T-helper 2 cell treated with Interferon-gamma antibody and Interleukin-4, amounts not matched to agents 5 μg/mL and 100 μg/mL, for 36 hours (primary cell): ENCODE measurements around the gene SIX3.

Experiments
- DNase-seq: peaks from one replicate; pipeline ENCODE4 v3.0.0; 2021; ENCODE audit warnings: low spot score
- H3K27ac Mint-ChIP-seq: one replicate; pipeline ENCODE4 v1.8.0; 2021; ENCODE audit warnings: mild to moderate bottlenecking, mixed read lengths
- H3K27me3 Mint-ChIP-seq: one replicate; pipeline ENCODE4 v1.8.0; 2021; ENCODE audit warnings: low read depth, mixed read lengths
- H3K36me3 Mint-ChIP-seq: one replicate; pipeline ENCODE4 v1.8.0; 2021; ENCODE audit warnings: low read depth, mixed read lengths
- H3K4me1 Mint-ChIP-seq: one replicate; pipeline ENCODE4 v1.8.0; 2021; ENCODE audit warnings: low read depth, mixed read lengths
- H3K4me3 Mint-ChIP-seq: one replicate; pipeline ENCODE4 v1.8.0; 2022; ENCODE audit warnings: mild to moderate bottlenecking, moderate library complexity, mixed read lengths
- H3K9me3 Mint-ChIP-seq: one replicate; pipeline ENCODE4 v1.8.0; 2021; ENCODE audit warnings: mixed read lengths

SIX3 gene

GRCh38 chr2:44967727-44968432 lies 26.4 kb downstream of the SIX3 start:
- no peak for DNase-seq
- Mint-ChIP-seq H3K27ac (no peak overlapping the region), H3K9me3 (no peaks in the 10 kb centered on the region), H3K4me1 (no peaks in the 10 kb centered on the region), H3K4me3 (no peak overlapping the region), H3K36me3 (no peaks in the 10 kb centered on the region), H3K27me3 (peaks cover 20% of the 10 kb centered on the region)

DNA sequence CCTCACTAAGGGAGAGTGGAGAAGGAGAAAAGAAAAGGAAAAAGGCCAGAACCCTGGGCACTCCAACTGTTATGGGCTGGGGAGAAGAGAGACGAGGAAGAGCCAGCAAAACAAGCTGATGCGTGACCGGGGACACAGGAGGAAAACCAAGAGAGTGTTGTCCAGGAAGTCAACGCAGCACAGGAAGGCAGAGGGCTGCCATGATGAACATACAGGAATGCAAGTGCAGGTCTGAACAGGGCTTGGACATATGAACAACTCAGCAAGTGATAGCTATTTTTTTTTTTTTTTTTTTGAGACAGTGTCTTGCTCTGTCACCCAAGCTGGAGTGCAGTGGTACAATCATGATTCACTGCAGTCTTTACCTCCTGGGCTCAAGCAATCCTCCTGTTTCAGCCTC lies 28.4 kb downstream of the SIX3 start:
- DNase-seq = no peak
- H3K27ac Mint-ChIP-seq = no peak overlapping the region
- peaks cover 10% of the 10 kb centered on the region for H3K27me3 Mint-ChIP-seq

DNA sequence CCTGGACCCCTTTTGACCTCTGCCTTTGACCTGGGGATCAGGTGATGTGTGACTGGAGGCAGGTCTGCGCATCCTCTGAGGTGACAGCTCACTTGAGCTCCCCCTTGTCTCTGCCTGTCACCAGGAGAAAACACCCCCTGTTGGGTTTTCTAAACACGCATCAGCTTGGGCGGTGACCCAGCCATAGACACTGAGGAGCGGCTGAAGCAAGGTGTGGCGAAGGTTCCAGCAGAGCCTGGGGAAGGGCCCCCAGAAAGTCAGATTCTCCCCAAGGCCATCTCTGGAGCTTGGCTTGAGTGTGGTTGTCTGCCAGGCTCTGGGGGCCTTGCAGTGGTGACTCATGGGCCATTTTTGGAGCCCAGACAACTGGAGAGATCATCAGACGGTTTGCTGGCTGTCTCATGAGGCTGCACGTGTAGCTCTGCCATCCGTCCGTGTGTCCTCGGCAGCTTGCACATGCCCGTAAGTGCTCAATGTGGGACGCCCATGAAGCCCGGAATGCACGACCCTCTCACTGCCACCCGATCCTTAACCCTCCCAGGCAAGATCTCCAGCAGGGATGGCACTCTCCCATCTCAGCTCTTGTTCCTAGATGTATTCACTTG lies 29.4 kb downstream of the SIX3 start:
- Mint-ChIP-seq H3K27me3 (peaks cover 10% of the 10 kb centered on the region), H3K9me3 (no peaks in the 10 kb centered on the region), H3K36me3 (no peaks in the 10 kb centered on the region), H3K4me3 (no peak overlapping the region), H3K4me1 (no peaks in the 10 kb centered on the region), H3K27ac (no peak overlapping the region)
- no peak for DNase-seq

More for the DNA sequence above, 28.4 kb downstream of the SIX3 start:
- Mint-ChIP-seq H3K9me3 (no peaks in the 10 kb centered on the region), H3K4me3 (no peak overlapping the region), H3K4me1 (no peaks in the 10 kb centered on the region), H3K36me3 (no peaks in the 10 kb centered on the region)

DNA sequence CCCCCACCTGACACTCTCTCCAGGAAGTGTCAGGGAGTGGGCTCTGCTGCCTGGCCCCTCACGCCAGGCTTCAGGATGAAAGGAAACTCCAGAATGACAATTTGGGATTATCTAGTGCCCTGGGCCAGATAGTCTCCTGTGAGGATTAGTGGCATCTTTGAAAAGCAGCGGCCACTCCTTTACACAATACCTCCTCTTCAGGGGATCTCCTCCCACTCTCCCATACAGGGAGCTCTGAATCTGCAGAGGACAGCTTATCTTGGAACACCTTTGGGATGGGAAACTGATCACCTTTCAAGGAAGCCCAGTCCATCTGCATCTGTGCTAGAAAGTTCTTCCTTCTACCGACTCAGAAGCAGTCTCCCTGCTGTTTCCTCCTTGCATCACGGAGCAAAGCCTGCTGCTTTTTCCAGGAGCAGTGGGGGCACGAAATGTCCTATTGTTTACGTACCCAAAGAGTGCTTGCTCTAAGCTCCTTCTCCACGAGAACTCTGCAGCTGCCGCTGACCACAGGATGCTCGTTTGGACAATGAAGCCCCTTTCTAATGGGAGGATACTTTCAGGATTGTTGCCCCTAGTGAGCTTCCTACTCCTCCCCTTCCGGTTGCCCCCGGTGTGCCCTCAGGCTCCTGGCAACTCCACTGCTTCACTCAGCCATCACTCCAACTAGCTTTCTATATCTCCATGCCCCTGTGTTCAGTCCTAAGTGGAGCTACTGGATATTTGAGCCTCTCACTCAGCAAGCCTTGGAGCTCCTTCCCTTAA lies 31.5 kb downstream of the SIX3 start:
- no peaks in the 10 kb centered on the region for H3K4me1 Mint-ChIP-seq
- H3K36me3 Mint-ChIP-seq = no peaks in the 10 kb centered on the region
- no peak for DNase-seq
- no peak overlapping the region for H3K4me3 Mint-ChIP-seq
- no peaks in the 10 kb centered on the region for H3K9me3 Mint-ChIP-seq
- no peak overlapping the region for H3K27ac Mint-ChIP-seq
- peaks cover 11% of the 10 kb centered on the region for H3K27me3 Mint-ChIP-seq

GRCh38 chr2:44974064-44974715 lies 32.7 kb downstream of the SIX3 start:
- no peaks in the 10 kb centered on the region for H3K36me3 Mint-ChIP-seq
- no peak overlapping the region for H3K4me3 Mint-ChIP-seq
- H3K27ac Mint-ChIP-seq = no peak overlapping the region
- peaks cover 11% of the 10 kb centered on the region for H3K27me3 Mint-ChIP-seq
- no peaks in the 10 kb centered on the region for H3K4me1 Mint-ChIP-seq
- H3K9me3 Mint-ChIP-seq = no peaks in the 10 kb centered on the region
- DNase-seq = no peak

- Mint-ChIP-seq H3K4me3 (peak overlapping the region; percentile 38), H3K27ac (no peak overlapping the region), H3K36me3 (no peaks in the 10 kb centered on the region), H3K9me3 (no peaks in the 10 kb centered on the region), H3K4me1 (no peaks in the 10 kb centered on the region), H3K27me3 (peaks cover 14% of the 10 kb centered on the region)
- no peak for DNase-seq
Observed at GRCh38 chr2:44975571-44976450, 34.3 kb downstream of the SIX3 start.

DNA sequence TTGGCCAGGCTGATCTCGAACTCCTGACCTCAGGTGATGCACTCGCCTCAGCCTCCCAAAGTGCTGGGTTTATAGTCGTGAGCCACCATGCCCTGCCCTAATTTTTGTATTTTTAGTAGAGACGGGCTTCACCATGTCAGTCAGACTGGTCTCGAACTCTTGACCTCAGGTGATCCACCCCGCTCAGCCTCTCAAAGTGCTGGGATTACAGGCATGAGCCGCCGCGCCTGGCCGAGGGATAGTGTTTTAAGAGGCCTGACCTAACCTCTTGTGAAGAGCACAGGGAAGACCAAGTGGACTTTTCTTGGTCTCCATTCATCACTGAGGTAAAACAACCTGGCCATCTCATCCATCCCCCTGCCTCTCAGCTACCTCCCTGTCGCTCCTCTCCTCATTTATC lies 38.1 kb downstream of the SIX3 start:
- Mint-ChIP-seq H3K9me3 (no peaks in the 10 kb centered on the region), H3K27ac (no peak overlapping the region), H3K27me3 (peaks cover 21% of the 10 kb centered on the region), H3K4me1 (no peaks in the 10 kb centered on the region), H3K36me3 (no peaks in the 10 kb centered on the region), H3K4me3 (no peak overlapping the region)
- DNase-seq = no peak

GRCh38 chr2:44980751-44981713 lies 39.5 kb downstream of the SIX3 start:
- H3K27ac Mint-ChIP-seq = no peak overlapping the region
- no peaks in the 10 kb centered on the region for H3K36me3 Mint-ChIP-seq
- H3K4me1 Mint-ChIP-seq = no peaks in the 10 kb centered on the region
- peaks cover 24% of the 10 kb centered on the region for H3K27me3 Mint-ChIP-seq
- no peak for DNase-seq
- H3K9me3 Mint-ChIP-seq = no peaks in the 10 kb centered on the region
- H3K4me3 Mint-ChIP-seq = no peak overlapping the region

DNA sequence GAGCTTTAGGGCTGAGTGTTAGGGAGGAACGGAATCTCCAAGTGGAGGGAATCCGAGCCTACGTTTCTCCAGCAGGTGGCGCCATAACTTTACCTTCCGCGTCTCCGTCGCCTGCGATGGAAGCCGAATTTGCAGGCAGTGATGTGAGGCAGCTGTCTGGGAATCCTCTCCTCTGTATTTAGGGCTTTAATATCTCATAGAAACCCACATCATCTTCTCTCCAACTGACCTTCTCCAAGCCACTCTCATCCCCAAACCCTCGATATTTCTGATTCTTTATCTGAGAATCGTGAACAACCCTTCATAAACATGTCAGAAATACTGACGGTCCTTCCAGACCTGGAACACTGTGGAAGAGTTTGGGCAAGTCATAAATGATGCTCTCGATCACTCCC lies 40.2 kb downstream of the SIX3 start:
- Mint-ChIP-seq H3K36me3 (no peaks in the 10 kb centered on the region), H3K4me1 (no peaks in the 10 kb centered on the region), H3K27me3 (peaks cover 26% of the 10 kb centered on the region), H3K4me3 (no peak overlapping the region), H3K9me3 (no peaks in the 10 kb centered on the region), H3K27ac (no peak overlapping the region)
- DNase-seq = peak; percentile 47

DNA sequence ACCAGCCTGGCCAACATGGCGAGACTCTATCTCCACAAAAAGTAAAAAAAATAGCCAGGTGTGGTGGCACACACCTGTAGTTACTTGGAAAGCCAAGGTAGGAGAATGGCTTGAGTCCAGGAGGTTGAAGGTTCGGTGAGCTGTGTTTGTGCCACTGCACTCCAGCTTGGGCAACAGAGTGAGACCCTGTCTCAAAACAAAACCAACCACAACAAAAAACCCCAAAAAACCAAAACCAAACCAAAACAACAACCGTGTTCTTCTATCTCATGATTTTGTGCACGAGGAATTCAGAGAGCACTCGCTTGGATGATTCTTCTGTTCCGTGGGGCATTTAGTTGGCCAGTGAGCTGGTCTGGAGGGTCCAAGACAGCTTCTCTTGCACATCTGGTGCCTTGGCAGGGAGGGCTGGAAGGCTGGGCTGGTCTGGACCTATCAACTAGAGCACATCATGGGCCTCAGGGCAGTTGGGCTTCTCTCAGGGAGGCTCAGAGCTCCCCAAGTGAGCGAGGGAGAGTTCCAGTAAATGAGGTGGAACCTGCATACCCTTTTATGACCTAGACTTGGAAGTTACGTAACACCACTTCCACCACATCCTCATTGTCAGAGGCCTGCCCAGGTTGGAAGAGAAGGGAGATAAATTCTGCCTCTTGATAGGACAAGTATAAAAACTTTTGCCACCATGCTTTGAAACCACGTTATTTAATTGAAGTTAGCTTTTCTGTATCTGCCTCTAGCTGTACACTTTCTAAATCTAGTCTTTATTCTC lies 42.5 kb downstream of the SIX3 start:
- H3K27ac Mint-ChIP-seq = no peak overlapping the region
- no peak overlapping the region for H3K4me3 Mint-ChIP-seq
- peaks cover 32% of the 10 kb centered on the region for H3K27me3 Mint-ChIP-seq
- DNase-seq = no peak
- no peaks in the 10 kb centered on the region for H3K36me3 Mint-ChIP-seq
- H3K9me3 Mint-ChIP-seq = no peaks in the 10 kb centered on the region
- no peaks in the 10 kb centered on the region for H3K4me1 Mint-ChIP-seq

GRCh38 chr2:44989176-44989575 lies 47.7 kb downstream of the SIX3 start:
- no peaks in the 10 kb centered on the region for H3K4me1 Mint-ChIP-seq

GRCh38 chr2:44994377-44994776 lies 52.9 kb downstream of the SIX3 start:
- Mint-ChIP-seq H3K27me3 (peaks cover 80% of the 10 kb centered on the region), H3K27ac (no peak overlapping the region), H3K4me3 (no peak overlapping the region), H3K9me3 (no peaks in the 10 kb centered on the region), H3K36me3 (no peaks in the 10 kb centered on the region), H3K4me1 (no peaks in the 10 kb centered on the region)
- no peak for DNase-seq

More at GRCh38 chr2:44989176-44989575, 47.7 kb downstream of the SIX3 start:
- DNase-seq = no peak
- H3K27ac Mint-ChIP-seq = no peak overlapping the region
- peaks cover 56% of the 10 kb centered on the region for H3K27me3 Mint-ChIP-seq
- no peaks in the 10 kb centered on the region for H3K9me3 Mint-ChIP-seq
- no peaks in the 10 kb centered on the region for H3K36me3 Mint-ChIP-seq
- no peak overlapping the region for H3K4me3 Mint-ChIP-seq
